HL-60 (cell line): ENCODE data around the gene SCN5A.

ENCODE experiments used
- SPI1 ChIP-seq: IDR thresholded peaks from 2 replicates; pipeline ENCODE4 v1.6.1; 2012; ENCODE audit warnings: low read depth, mild to moderate bottlenecking, borderline replicate concordance
- TF ChIP-seq, protein P1 (sequence below): IDR thresholded peaks from one replicate; pipeline ENCODE4 v1.5.1; 2011; ENCODE audit warnings: low read length, control low read depth, inconsistent platforms; ENCODE audit not compliant: insufficient read depth

DNA sequence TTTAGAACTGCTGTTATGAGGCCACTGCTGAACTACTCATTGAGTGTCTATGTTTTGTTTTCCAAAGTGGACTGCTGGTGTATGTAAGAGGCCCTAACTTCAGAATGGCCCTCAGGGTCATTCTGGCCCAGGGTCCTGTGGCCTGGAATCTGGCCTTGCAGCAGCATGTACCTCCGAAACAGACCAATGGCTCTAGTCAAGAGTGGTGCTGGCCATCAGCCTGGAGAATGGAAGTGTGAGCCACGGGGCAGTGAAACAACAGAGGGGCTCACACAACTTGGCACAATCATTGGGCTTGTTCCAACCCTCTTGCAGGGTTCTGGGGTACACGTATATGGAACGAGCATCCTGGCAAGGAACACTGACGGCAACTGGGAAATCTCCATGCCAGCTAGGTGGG lies 40.5 kb downstream of the SCN5A start:
- TF ChIP-seq, protein P1, sequence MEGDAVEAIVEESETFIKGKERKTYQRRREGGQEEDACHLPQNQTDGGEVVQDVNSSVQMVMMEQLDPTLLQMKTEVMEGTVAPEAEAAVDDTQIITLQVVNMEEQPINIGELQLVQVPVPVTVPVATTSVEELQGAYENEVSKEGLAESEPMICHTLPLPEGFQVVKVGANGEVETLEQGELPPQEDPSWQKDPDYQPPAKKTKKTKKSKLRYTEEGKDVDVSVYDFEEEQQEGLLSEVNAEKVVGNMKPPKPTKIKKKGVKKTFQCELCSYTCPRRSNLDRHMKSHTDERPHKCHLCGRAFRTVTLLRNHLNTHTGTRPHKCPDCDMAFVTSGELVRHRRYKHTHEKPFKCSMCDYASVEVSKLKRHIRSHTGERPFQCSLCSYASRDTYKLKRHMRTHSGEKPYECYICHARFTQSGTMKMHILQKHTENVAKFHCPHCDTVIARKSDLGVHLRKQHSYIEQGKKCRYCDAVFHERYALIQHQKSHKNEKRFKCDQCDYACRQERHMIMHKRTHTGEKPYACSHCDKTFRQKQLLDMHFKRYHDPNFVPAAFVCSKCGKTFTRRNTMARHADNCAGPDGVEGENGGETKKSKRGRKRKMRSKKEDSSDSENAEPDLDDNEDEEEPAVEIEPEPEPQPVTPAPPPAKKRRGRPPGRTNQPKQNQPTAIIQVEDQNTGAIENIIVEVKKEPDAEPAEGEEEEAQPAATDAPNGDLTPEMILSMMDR: no peak
- TF ChIP-seq SPI1: no peak
